GM12891 (cell line): ENCODE data around the gene JAK2.

Experiments
- PAX5 ChIP-seq: IDR thresholded peaks from 2 replicates; pipeline ENCODE4 v1.6.1; 2011; ENCODE audit warnings: low read length, moderate library complexity, mild to moderate bottlenecking; ENCODE audit not compliant: insufficient read depth, severe bottlenecking
- POLR2A ChIP-seq: IDR thresholded peaks from 2 replicates; pipeline ENCODE4 v1.6.1; 2011; ENCODE audit warnings: low read depth, low read length, control low read depth
- POLR2AphosphoS5 ChIP-seq: IDR thresholded peaks from 2 replicates; pipeline ENCODE4 v1.6.1; 2011; ENCODE audit warnings: low read depth, low read length, control low read depth
- POU2F2 ChIP-seq: IDR thresholded peaks from 2 replicates; pipeline ENCODE4 v1.6.1; 2011; ENCODE audit warnings: low read depth, mild to moderate bottlenecking, control low read depth, low read length, moderate library complexity
- SPI1 ChIP-seq: IDR thresholded peaks from 2 replicates; pipeline ENCODE4 v1.6.1; 2011; ENCODE audit warnings: low read depth, low read length, control low read depth
- TAF1 ChIP-seq: IDR thresholded peaks from 2 replicates; pipeline ENCODE4 v1.6.1; 2011; ENCODE audit warnings: low read depth, low read length, control low read depth

DNA sequence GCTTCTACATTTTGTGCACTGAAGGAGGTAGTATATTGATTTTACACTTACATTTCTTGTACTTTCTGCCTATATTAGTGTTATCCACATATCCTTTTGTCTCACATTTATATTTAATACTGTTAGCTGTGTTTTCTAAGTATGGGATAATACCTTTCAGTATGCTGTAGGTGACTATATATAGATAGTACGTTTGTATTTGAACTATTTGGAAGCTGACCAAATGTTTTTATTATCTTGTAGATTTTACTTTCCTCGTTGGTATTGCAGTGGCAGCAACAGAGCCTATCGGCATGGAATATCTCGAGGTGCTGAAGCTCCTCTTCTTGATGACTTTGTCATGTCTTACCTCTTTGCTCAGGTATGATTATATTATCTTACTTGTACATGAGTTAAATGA, 59.1 kb downstream of the JAK2 start:
- no peak for TF ChIP-seq POLR2A
- no peak for TF ChIP-seq TAF1
- no peak for TF ChIP-seq POLR2AphosphoS5
- TF ChIP-seq SPI1: no peak
- no peak for TF ChIP-seq PAX5
- TF ChIP-seq POU2F2: no peak
